Effector memory CD4-positive, alpha-beta T cell (primary cell): Measurements from ENCODE around the gene SYT15.
"Not testable (repeated sequence)": the region's sequence is repeated elsewhere in the genome, so short reads cannot be mapped to it uniquely, and the experiment has no call there.

ENCODE experiments used
- DNase-seq, 3 donors: peaks; one replicate each; pipeline ENCODE4 v3.0.0-alpha.2; 2020
- H3K27ac ChIP-seq: 2 replicates; pipeline ENCODE4 v1.7.0; 2013; ENCODE audit warnings: mild to moderate bottlenecking, low read length, moderate library complexity; ENCODE audit not compliant: insufficient read depth, poor library complexity, severe bottlenecking
- H3K27me3 ChIP-seq: replicated peaks from 2 replicates; pipeline ENCODE4 v1.7.0; 2013; ENCODE audit warnings: mild to moderate bottlenecking, low read length; ENCODE audit not compliant: insufficient read depth, control insufficient read depth, poor library complexity, severe bottlenecking
- H3K36me3 ChIP-seq: 2 replicates; pipeline ENCODE4 v1.7.0; 2013; ENCODE audit warnings: mild to moderate bottlenecking, low read length, moderate library complexity; ENCODE audit not compliant: control insufficient read depth, insufficient read depth
- H3K4me1 ChIP-seq: 2 replicates; pipeline ENCODE4 v1.7.0; 2013; ENCODE audit warnings: low read length, mild to moderate bottlenecking; ENCODE audit not compliant: control insufficient read depth, insufficient read depth, poor library complexity, severe bottlenecking
- H3K4me3 ChIP-seq: 2 replicates; pipeline ENCODE4 v1.7.0; 2013; ENCODE audit warnings: low read length, low read depth, mild to moderate bottlenecking; ENCODE audit not compliant: insufficient read depth, poor library complexity, severe bottlenecking
- H3K9me3 ChIP-seq: 2 replicates; pipeline ENCODE4 v1.7.0; 2013; ENCODE audit warnings: mild to moderate bottlenecking, low read length, moderate library complexity; ENCODE audit not compliant: control insufficient read depth

SYT15 gene

GRCh38 chr10:46573884-46574283, 5.0 kb upstream of the SYT15 start:
- DNase-seq, H3K27ac ChIP-seq, H3K4me3 ChIP-seq, H3K27me3 ChIP-seq, H3K4me1 ChIP-seq, H3K9me3 ChIP-seq, H3K36me3 ChIP-seq: not testable (repeated sequence)

- not testable (repeated sequence) for H3K9me3 ChIP-seq, H3K27ac ChIP-seq, H3K4me3 ChIP-seq, DNase-seq, H3K36me3 ChIP-seq, H3K4me1 ChIP-seq, H3K27me3 ChIP-seq
These were observed 1.1 kb upstream of the SYT15 start for GRCh38 chr10:46577624-46578473.

- not testable (repeated sequence) for H3K4me1 ChIP-seq, DNase-seq, H3K4me3 ChIP-seq, H3K9me3 ChIP-seq, H3K36me3 ChIP-seq, H3K27ac ChIP-seq, H3K27me3 ChIP-seq
These were observed 450 bp downstream of the SYT15 start for GRCh38 chr10:46579378-46579777.

- H3K9me3 ChIP-seq, DNase-seq, H3K36me3 ChIP-seq, H3K4me1 ChIP-seq, H3K27me3 ChIP-seq, H3K27ac ChIP-seq, H3K4me3 ChIP-seq: not testable (repeated sequence)
These were observed 3.1 kb downstream of the SYT15 start for GRCh38 chr10:46581997-46582396.

- DNase-seq, H3K27me3 ChIP-seq, H3K4me1 ChIP-seq, H3K4me3 ChIP-seq, H3K36me3 ChIP-seq, H3K9me3 ChIP-seq, H3K27ac ChIP-seq: not testable (repeated sequence)
These were observed 3.6 kb downstream of the SYT15 start for GRCh38 chr10:46582568-46582967.

GRCh38 chr10:46584196-46584595, 5.3 kb downstream of the SYT15 start:
- not testable (repeated sequence) for H3K27me3 ChIP-seq, H3K4me3 ChIP-seq, H3K4me1 ChIP-seq, H3K9me3 ChIP-seq, H3K36me3 ChIP-seq, DNase-seq, H3K27ac ChIP-seq

- not testable (repeated sequence) for H3K4me3 ChIP-seq, H3K27ac ChIP-seq, H3K27me3 ChIP-seq, DNase-seq, H3K4me1 ChIP-seq, H3K36me3 ChIP-seq, H3K9me3 ChIP-seq
These were observed 6.3 kb downstream of the SYT15 start for GRCh38 chr10:46585246-46585645.

- H3K4me3 ChIP-seq, H3K36me3 ChIP-seq, H3K27ac ChIP-seq, H3K4me1 ChIP-seq, H3K27me3 ChIP-seq, DNase-seq, H3K9me3 ChIP-seq: not testable (repeated sequence)
These were observed 8.6 kb downstream of the SYT15 start for GRCh38 chr10:46587546-46587945.

GRCh38 chr10:46588221-46588620, 9.3 kb downstream of the SYT15 start:
- not testable (repeated sequence) for H3K27ac ChIP-seq, H3K9me3 ChIP-seq, H3K4me3 ChIP-seq, H3K27me3 ChIP-seq, H3K4me1 ChIP-seq, DNase-seq, H3K36me3 ChIP-seq

GRCh38 chr10:46589589-46589988, 10.7 kb downstream of the SYT15 start:
- not testable (repeated sequence) for H3K9me3 ChIP-seq, DNase-seq, H3K27me3 ChIP-seq, H3K4me3 ChIP-seq, H3K27ac ChIP-seq, H3K4me1 ChIP-seq, H3K36me3 ChIP-seq
